B cell (primary cell): ENCODE data around the gene SLC35F3. TPM values are rescaled to one million over a fixed set of nuclear protein-coding genes. Genes with fewer than 3 reads are reported as not detected.

Source experiments
- ATAC-seq: fragments of 200-7000 bp; cut with Tn5 transposase; one replicate; pipeline ENCODE4 v1.10.0; 2021; ENCODE audit warnings: low read depth, mild to moderate bottlenecking, moderate number of reproducible peaks, moderate library complexity
- CTCF ChIA-PET: fragments of 350-600 bp; sonication (Branson Sonifier 250); formaldehyde crosslinking; loops from one replicate; lab custom pipeline; 2021; ENCODE audit warnings: antibody characterized with exemption, inconsistent platforms; lab: Charles Lee
- POLR2A ChIA-PET: fragments of 350-600 bp; sonication (Branson Sonifier 250); formaldehyde crosslinking; loops from one replicate; lab custom pipeline; 2021; ENCODE audit warnings: antibody characterized with exemption; lab: Charles Lee
- DNase-seq: peaks from one replicate; pipeline ENCODE4 v3.0.0; 2013
- H2AFZ ChIP-seq: 2 replicates; pipeline ENCODE4 v1.6.1; 2012; ENCODE audit warnings: mild to moderate bottlenecking, low read depth, low read length; ENCODE audit not compliant: insufficient read depth, poor library complexity, severe bottlenecking
- H3K27ac ChIP-seq, 2 donors: 1 replicate in 1 of 2; 2 replicates in 1 of 2; pipeline ENCODE4 v1.5.1; 2012 to 2013; ENCODE audit warnings: low read length in 2 of 2, mild to moderate bottlenecking in 2 of 2, moderate library complexity in 1 of 2
- H3K27me3 ChIP-seq, 4 experiments: fragments of 200-600 bp in 1 of 4; sonication (generic) in 1 of 4; replicated peaks in 1 of 4; 1 replicate in 2 of 4; 2 replicates in 2 of 4; pipeline versions ENCODE4 v1.6.1 to v1.7.0; 2013 to 2016; ENCODE audit warnings: low read length in 3 of 4, mild to moderate bottlenecking in 2 of 4, mixed read lengths in 1 of 4, moderate library complexity in 1 of 4; ENCODE audit not compliant: insufficient read depth in 4 of 4, control insufficient read depth in 3 of 4; ENCODE audit errors: control extremely low read depth in 1 of 4
- H3K36me3 ChIP-seq, 2 experiments: replicated peaks in 1 of 2; 1 replicate in 1 of 2; 2 replicates in 1 of 2; pipeline versions ENCODE4 v1.6.1 to v1.7.1; 2013; ENCODE audit warnings: low read length in 1 of 2; ENCODE audit not compliant: insufficient read depth in 2 of 2, control insufficient read depth in 1 of 2; ENCODE audit errors: control extremely low read depth in 1 of 2, extremely low read depth in 1 of 2
- H3K4me1 ChIP-seq, 2 donors: fragments of 200-600 bp in 1 of 2; sonication (generic) in 1 of 2; 1 replicate in 1 of 2; 2 replicates in 1 of 2; pipeline versions ENCODE4 v1.5.1 to v1.6.1; 2013 to 2017; ENCODE audit warnings: low read length in 2 of 2; ENCODE audit not compliant: control insufficient read depth in 2 of 2, insufficient read depth in 2 of 2
- H3K4me2 ChIP-seq: replicated peaks from 2 replicates; pipeline ENCODE3; 2012; ENCODE audit warnings: mild to moderate bottlenecking, low read depth, low read length; ENCODE audit not compliant: poor library complexity, severe bottlenecking
- H3K4me3 ChIP-seq, 5 experiments: fragments of 200-600 bp in 1 of 5; sonication (generic) in 1 of 5; 1 replicate in 3 of 5; 2 replicates in 2 of 5; pipeline versions ENCODE4 v1.5.1 to v1.7.0; 2011 to 2016; ENCODE audit warnings: low read length in 4 of 5, mild to moderate bottlenecking in 4 of 5, low read depth in 2 of 5, control low read depth in 1 of 5, moderate library complexity in 1 of 5; ENCODE audit not compliant: insufficient read depth in 1 of 5; ENCODE audit errors: control extremely low read depth in 1 of 5, extremely low read depth in 1 of 5
- H3K79me2 ChIP-seq: fragments of 200-600 bp; sonication (generic); one replicate; pipeline ENCODE4 v1.6.0; 2016; ENCODE audit warnings: low read length; ENCODE audit not compliant: control insufficient read depth, insufficient read depth
- H3K9ac ChIP-seq: fragments of 200-600 bp; sonication (generic); 2 replicates; pipeline ENCODE4 v1.6.1; 2017; ENCODE audit warnings: mild to moderate bottlenecking, low read length, moderate library complexity
- H3K9me3 ChIP-seq, 3 donors: one replicate each; pipeline versions ENCODE4 v1.6.1 to v1.7.1; 2013; ENCODE audit warnings: low read length in 2 of 3; ENCODE audit not compliant: control insufficient read depth in 2 of 3, insufficient read depth in 1 of 3; ENCODE audit errors: control extremely low read depth in 1 of 3
- H4K20me1 ChIP-seq: 2 replicates; pipeline ENCODE4 v1.6.0; 2012; ENCODE audit warnings: mild to moderate bottlenecking, low read length; ENCODE audit not compliant: insufficient read depth, control insufficient read depth, poor library complexity, severe bottlenecking
- H3K27ac Mint-ChIP-seq: one replicate; pipeline ENCODE4 v1.8.0; 2021; ENCODE audit warnings: mixed read lengths
- H3K27me3 Mint-ChIP-seq: one replicate; pipeline ENCODE4 v1.8.0; 2021; ENCODE audit warnings: mixed read lengths
- H3K4me1 Mint-ChIP-seq: one replicate; pipeline ENCODE4 v1.8.0; 2021; ENCODE audit warnings: mixed read lengths
- H3K4me3 Mint-ChIP-seq: one replicate; pipeline ENCODE4 v1.8.0; 2021; ENCODE audit warnings: mixed read lengths
- H3K9me3 Mint-ChIP-seq: one replicate; pipeline ENCODE4 v1.8.0; 2022; ENCODE audit warnings: mixed read lengths; ENCODE audit not compliant: insufficient read depth
- CTCF ChIP-seq: fragments of 200-600 bp; IDR thresholded peaks from one replicate; pipeline ENCODE4 v1.8.0; 2022; ENCODE audit warnings: antibody characterized with exemption, mild to moderate bottlenecking
- EZH2 ChIP-seq: IDR thresholded peaks from 2 replicates; pipeline ENCODE4 v1.6.1; 2012; ENCODE audit warnings: borderline replicate concordance, low read depth, mild to moderate bottlenecking, moderate library complexity, low read length; ENCODE audit not compliant: insufficient read depth, poor library complexity, severe bottlenecking
- WGBS: methylation state at CpG from one replicate; pipeline ENCODE4 v1.1.5; 2013; ENCODE audit warnings: missing lambda C conversion rate; ENCODE audit not compliant: insufficient coverage; 5-methylcytosine and 5-hydroxymethylcytosine counted together
- intact Hi-C: fragments of 100-400 bp; cut with micrococcal nuclease; formaldehyde crosslinking; loops from one replicate; pipeline ENCODE4 v1.10.0; 2022
- polyA plus RNA-seq: library from polyadenylated mRNA; depleted of rRNA; stranded (reverse); fragments of >200 nt; gene quantifications from 2 replicates; pipeline ENCODE4 v1.2.3, GENCODE V29; 2012
- total RNA-seq, 2 donors: library from RNA; stranded (reverse); fragments of 120-200 nt in 1 of 2; gene quantifications; 1 replicate in 1 of 2; 2 replicates in 1 of 2; pipeline versions ENCODE4 v1.2.3 to v1.2.4, GENCODE V29; 2013 to 2022

SLC35F3 gene
- total and polyA plus RNA-seq, 2 donors (not counting 1 experiment from before 2014, with no cell fraction given) = not detected

GRCh38 chr1:234292011-234292410, 387.5 kb downstream of the SLC35F3 start:
- Histone ChIP-seq H4K20me1 (no peaks in the 10 kb centered on the region), H3K9me3 (peaks cover 0 to 11% (median 4%) of the 10 kb centered on the region in 3 donors), H3K4me1 (no peaks in the 10 kb centered on the region), H3K4me2 (no peak overlapping the region), H3K27me3 (peaks cover 0 to 16% (median 0%) of the 10 kb centered on the region in 4 experiments), H2AFZ (no peak overlapping the region), H3K4me3 (no peak overlapping the region), H3K27ac (no peak overlapping the region), H3K79me2 (no peaks in the 10 kb centered on the region), H3K9ac (no peak overlapping the region), H3K36me3 (no peaks in the 10 kb centered on the region)
- ChIA-PET CTCF (interaction anchor here (0.6 kb wide), 1 partner anchor 174 kb away, joined by 5 read pairs; no protein-coding TSS in a partner anchor), POLR2A (no interaction called here)
- Mint-ChIP-seq H3K9me3 (peaks cover 8% of the 10 kb centered on the region), H3K27me3 (peaks cover 28% of the 10 kb centered on the region), H3K27ac (no peak overlapping the region), H3K4me3 (no peak overlapping the region), H3K4me1 (no peaks in the 10 kb centered on the region)
- no peak for DNase-seq
- intact Hi-C loops = no loop called here
- TF ChIP-seq EZH2 (no peak), CTCF (no peak)
- 100% methylated on average over 4 of the region's 4 CpGs for WGBS
- no peak for ATAC-seq

DNA sequence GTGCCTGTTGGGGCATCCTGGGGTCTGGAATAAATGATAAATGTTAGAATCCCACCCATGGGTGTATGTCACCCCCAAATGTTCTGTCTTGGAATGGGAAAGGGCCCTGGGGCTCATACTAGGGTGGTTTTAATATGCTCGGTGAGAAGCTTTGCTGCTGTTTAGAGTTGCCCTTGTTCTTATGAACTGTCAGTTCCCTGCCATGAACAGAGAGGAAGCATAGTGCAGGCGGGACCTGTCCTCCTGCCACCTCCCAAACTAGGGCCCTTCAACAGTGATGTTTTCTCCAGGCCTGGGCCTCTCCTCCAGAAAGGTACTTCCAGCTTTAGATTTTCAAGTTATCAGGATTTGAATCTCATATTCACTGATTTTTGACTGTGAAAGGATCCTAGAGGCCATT, 388.1 kb downstream of the SLC35F3 start:
- H3K27ac ChIP-seq = no peak overlapping the region
- Mint-ChIP-seq H3K27me3 (peaks cover 33% of the 10 kb centered on the region), H3K4me1 (no peaks in the 10 kb centered on the region), H3K9me3 (peaks cover 8% of the 10 kb centered on the region), H3K27ac (no peak overlapping the region), H3K4me3 (no peak overlapping the region)
- no peak overlapping the region for H3K9ac ChIP-seq
- peaks cover 0 to 16% (median 0%) of the 10 kb centered on the region in 4 experiments for H3K27me3 ChIP-seq
- ChIA-PET CTCF (interaction anchor here (0.6 to 1.3 kb wide), 3 partner anchors 17 to 871 kb away, joined by 3 to 9 read pairs (median 5); no protein-coding TSS in a partner anchor), POLR2A (no interaction called here)
- no peak for TF ChIP-seq CTCF
- TF ChIP-seq EZH2 = no peak
- intact Hi-C loops = no loop called here
- no peak overlapping the region for H3K4me3 ChIP-seq
- DNase-seq (no peak), ATAC-seq (no peak)
- H3K4me1 ChIP-seq = no peaks in the 10 kb centered on the region
- H3K36me3 ChIP-seq = no peaks in the 10 kb centered on the region
- H4K20me1 ChIP-seq = no peaks in the 10 kb centered on the region
- no peaks in the 10 kb centered on the region for H3K79me2 ChIP-seq
- H3K9me3 ChIP-seq = peaks cover 0 to 11% (median 4%) of the 10 kb centered on the region in 3 donors
- 100% methylated on average over 2 of the region's 2 CpGs for WGBS
- no peak overlapping the region for H2AFZ ChIP-seq
- H3K4me2 ChIP-seq = no peak overlapping the region
